ENCODE results near the gene SLC25A4.

Gene SLC25A4

GRCh38 chr4:185167234-185167633 lies 24.2 kb downstream of the SLC25A4 start:
- Histone ChIP-seq H3K4me3 (ENCODE audit: insufficient read depth, low read depth, low read length, poor library complexity, severe bottlenecking) (no peak overlapping the region), H3K4me1 (ENCODE audit: control insufficient read depth, insufficient read depth, low read length, poor library complexity, severe bottlenecking) (peaks cover 15% of the 10 kb centered on the region), H3K9me3 (ENCODE audit: control insufficient read depth, low read length) (no peaks in the 10 kb centered on the region), H3K27ac (ENCODE audit: insufficient read depth, low read length, poor library complexity, severe bottlenecking) (no peak overlapping the region), H3K27me3 (replicated peaks; ENCODE audit: control insufficient read depth, insufficient read depth, low read length, poor library complexity, severe bottlenecking) (no peaks in the 10 kb centered on the region), H3K36me3 (ENCODE audit: control insufficient read depth, insufficient read depth, low read length) (peaks cover 19% of the 10 kb centered on the region)
- DNase-seq = no peak

GRCh38 chr4:185171373-185172071 lies 28.5 kb downstream of the SLC25A4 start:
- Histone ChIP-seq H3K27ac (ENCODE audit: insufficient read depth, low read length, poor library complexity, severe bottlenecking) (no peak overlapping the region), H3K4me1 (ENCODE audit: control insufficient read depth, insufficient read depth, low read length, poor library complexity, severe bottlenecking) (no peaks in the 10 kb centered on the region), H3K4me3 (ENCODE audit: insufficient read depth, low read depth, low read length, poor library complexity, severe bottlenecking) (no peak overlapping the region), H3K27me3 (replicated peaks; ENCODE audit: control insufficient read depth, insufficient read depth, low read length, poor library complexity, severe bottlenecking) (no peaks in the 10 kb centered on the region), H3K9me3 (ENCODE audit: control insufficient read depth, low read length) (no peaks in the 10 kb centered on the region), H3K36me3 (ENCODE audit: control insufficient read depth, insufficient read depth, low read length) (peaks cover 25% of the 10 kb centered on the region)
- DNase-seq = no peak

- H3K9me3 ChIP-seq (ENCODE audit: control insufficient read depth, low read length) = no peaks in the 10 kb centered on the region
- H3K27ac ChIP-seq (ENCODE audit: insufficient read depth, low read length, poor library complexity, severe bottlenecking) = no peak overlapping the region
- no peak overlapping the region for H3K4me3 ChIP-seq (ENCODE audit: insufficient read depth, low read depth, low read length, poor library complexity, severe bottlenecking)
- DNase-seq = no peak
- no peaks in the 10 kb centered on the region for H3K27me3 ChIP-seq (replicated peaks; ENCODE audit: control insufficient read depth, insufficient read depth, low read length, poor library complexity, severe bottlenecking)
- peaks cover 12% of the 10 kb centered on the region for H3K36me3 ChIP-seq (ENCODE audit: control insufficient read depth, insufficient read depth, low read length)
- no peaks in the 10 kb centered on the region for H3K4me1 ChIP-seq (ENCODE audit: control insufficient read depth, insufficient read depth, low read length, poor library complexity, severe bottlenecking)
Observed at GRCh38 chr4:185179488-185179887, 36.4 kb downstream of the SLC25A4 start.

- no peak overlapping the region for H3K4me3 ChIP-seq (ENCODE audit: insufficient read depth, low read depth, low read length, poor library complexity, severe bottlenecking)
- H3K9me3 ChIP-seq (ENCODE audit: control insufficient read depth, low read length) = no peaks in the 10 kb centered on the region
- H3K36me3 ChIP-seq (ENCODE audit: control insufficient read depth, insufficient read depth, low read length) = no peaks in the 10 kb centered on the region
- H3K27ac ChIP-seq (ENCODE audit: insufficient read depth, low read length, poor library complexity, severe bottlenecking) = no peak overlapping the region
- no peaks in the 10 kb centered on the region for H3K4me1 ChIP-seq (ENCODE audit: control insufficient read depth, insufficient read depth, low read length, poor library complexity, severe bottlenecking)
- no peak for DNase-seq
- no peaks in the 10 kb centered on the region for H3K27me3 ChIP-seq (replicated peaks; ENCODE audit: control insufficient read depth, insufficient read depth, low read length, poor library complexity, severe bottlenecking)
Observed at GRCh38 chr4:185182239-185182638, 39.2 kb downstream of the SLC25A4 start.

GRCh38 chr4:185183622-185184281 lies 40.7 kb downstream of the SLC25A4 start:
- Histone ChIP-seq H3K4me1 (ENCODE audit: control insufficient read depth, insufficient read depth, low read length, poor library complexity, severe bottlenecking) (no peaks in the 10 kb centered on the region), H3K27ac (ENCODE audit: insufficient read depth, low read length, poor library complexity, severe bottlenecking) (no peak overlapping the region), H3K27me3 (replicated peaks; ENCODE audit: control insufficient read depth, insufficient read depth, low read length, poor library complexity, severe bottlenecking) (no peaks in the 10 kb centered on the region), H3K4me3 (ENCODE audit: insufficient read depth, low read depth, low read length, poor library complexity, severe bottlenecking) (no peak overlapping the region), H3K9me3 (ENCODE audit: control insufficient read depth, low read length) (no peaks in the 10 kb centered on the region), H3K36me3 (ENCODE audit: control insufficient read depth, insufficient read depth, low read length) (peaks cover 2% of the 10 kb centered on the region)
- DNase-seq = peak; percentile 38 to 66 (median 45)

- Histone ChIP-seq H3K9me3 (ENCODE audit: control insufficient read depth, low read length) (no peaks in the 10 kb centered on the region), H3K36me3 (ENCODE audit: control insufficient read depth, insufficient read depth, low read length) (peaks cover 20% of the 10 kb centered on the region), H3K27me3 (replicated peaks; ENCODE audit: control insufficient read depth, insufficient read depth, low read length, poor library complexity, severe bottlenecking) (no peaks in the 10 kb centered on the region), H3K27ac (ENCODE audit: insufficient read depth, low read length, poor library complexity, severe bottlenecking) (no peak overlapping the region), H3K4me1 (ENCODE audit: control insufficient read depth, insufficient read depth, low read length, poor library complexity, severe bottlenecking) (peaks cover 3% of the 10 kb centered on the region), H3K4me3 (ENCODE audit: insufficient read depth, low read depth, low read length, poor library complexity, severe bottlenecking) (no peak overlapping the region)
- no peak for DNase-seq
Observed at GRCh38 chr4:185186769-185187168, 43.7 kb downstream of the SLC25A4 start.

GRCh38 chr4:185189606-185190305 lies 46.7 kb downstream of the SLC25A4 start:
- H3K27me3 ChIP-seq (replicated peaks; ENCODE audit: control insufficient read depth, insufficient read depth, low read length, poor library complexity, severe bottlenecking) = no peaks in the 10 kb centered on the region
- peaks cover 3% of the 10 kb centered on the region for H3K4me1 ChIP-seq (ENCODE audit: control insufficient read depth, insufficient read depth, low read length, poor library complexity, severe bottlenecking)
- no peak overlapping the region for H3K4me3 ChIP-seq (ENCODE audit: insufficient read depth, low read depth, low read length, poor library complexity, severe bottlenecking)
- H3K9me3 ChIP-seq (ENCODE audit: control insufficient read depth, low read length) = no peaks in the 10 kb centered on the region
- peaks cover 20% of the 10 kb centered on the region for H3K36me3 ChIP-seq (ENCODE audit: control insufficient read depth, insufficient read depth, low read length)
- H3K27ac ChIP-seq (ENCODE audit: insufficient read depth, low read length, poor library complexity, severe bottlenecking) = no peak overlapping the region
- DNase-seq = no peak

- peaks cover 3% of the 10 kb centered on the region for H3K4me1 ChIP-seq (ENCODE audit: control insufficient read depth, insufficient read depth, low read length, poor library complexity, severe bottlenecking)
- H3K27me3 ChIP-seq (replicated peaks; ENCODE audit: control insufficient read depth, insufficient read depth, low read length, poor library complexity, severe bottlenecking) = no peaks in the 10 kb centered on the region
- H3K9me3 ChIP-seq (ENCODE audit: control insufficient read depth, low read length) = no peaks in the 10 kb centered on the region
- no peak for DNase-seq
- H3K36me3 ChIP-seq (ENCODE audit: control insufficient read depth, insufficient read depth, low read length) = peaks cover 20% of the 10 kb centered on the region
- no peak overlapping the region for H3K4me3 ChIP-seq (ENCODE audit: insufficient read depth, low read depth, low read length, poor library complexity, severe bottlenecking)
- H3K27ac ChIP-seq (ENCODE audit: insufficient read depth, low read length, poor library complexity, severe bottlenecking) = no peak overlapping the region
Observed at GRCh38 chr4:185190306-185190856, 47.3 kb downstream of the SLC25A4 start.

GRCh38 chr4:185192059-185192458 lies 49.0 kb downstream of the SLC25A4 start:
- H3K4me3 ChIP-seq (ENCODE audit: insufficient read depth, low read depth, low read length, poor library complexity, severe bottlenecking) = no peak overlapping the region
- DNase-seq = no peak
- peaks cover 3% of the 10 kb centered on the region for H3K4me1 ChIP-seq (ENCODE audit: control insufficient read depth, insufficient read depth, low read length, poor library complexity, severe bottlenecking)
- no peaks in the 10 kb centered on the region for H3K9me3 ChIP-seq (ENCODE audit: control insufficient read depth, low read length)
- no peak overlapping the region for H3K27ac ChIP-seq (ENCODE audit: insufficient read depth, low read length, poor library complexity, severe bottlenecking)
- H3K27me3 ChIP-seq (replicated peaks; ENCODE audit: control insufficient read depth, insufficient read depth, low read length, poor library complexity, severe bottlenecking) = no peaks in the 10 kb centered on the region
- H3K36me3 ChIP-seq (ENCODE audit: control insufficient read depth, insufficient read depth, low read length) = peaks cover 20% of the 10 kb centered on the region
